Bronchial epithelial cell (primary cell): Measurements from ENCODE around the gene FNDC3B. TPM values are rescaled to one million over a fixed set of nuclear protein-coding genes. Genes with fewer than 3 reads are reported as not detected.

Source experiments
- DNase-seq: peaks from one replicate; pipeline ENCODE4 v3.0.0-alpha.2; 2010; ENCODE audit warnings: low read depth
- FAIRE-seq: peaks from 2 replicates; lab custom pipeline; 2011; peaks lifted over from hg19 to GRCh38; lab: Jason Lieb, UNC
- H3K27me3 ChIP-seq: 2 replicates; pipeline ENCODE4 v1.5.1; 2011; ENCODE audit warnings: low read length; ENCODE audit not compliant: control insufficient read depth, insufficient read depth
- H3K36me3 ChIP-seq: 2 replicates; pipeline ENCODE4 v1.5.1; 2011; ENCODE audit warnings: low read length; ENCODE audit not compliant: control insufficient read depth, insufficient read depth
- H3K4me3 ChIP-seq: 2 replicates; pipeline ENCODE4 v1.5.1; 2011; ENCODE audit warnings: mild to moderate bottlenecking, low read depth, low read length, control low read depth
- CTCF ChIP-seq: IDR thresholded peaks from 2 replicates; pipeline ENCODE4 v1.5.1; 2011; ENCODE audit warnings: mild to moderate bottlenecking, moderate library complexity, low read length, control low read depth, inconsistent platforms; ENCODE audit not compliant: insufficient read depth, severe bottlenecking
- total RNA-seq: library from RNA; depleted of rRNA; stranded (reverse); fragments of >200 nt; gene quantifications from 2 replicates; pipeline ENCODE4 v1.2.1, GENCODE V29; 2014

The FNDC3B gene
- total RNA-seq, 1 donor from 2014 or later = 39.2 TPM

GRCh38 chr3:172120912-172121311 lies 81.5 kb downstream of the FNDC3B start:
- FAIRE-seq (no peak), DNase-seq (no peak)
- TF ChIP-seq CTCF = no peak
- Histone ChIP-seq H3K27me3 (no peaks in the 10 kb centered on the region), H3K4me3 (no peak overlapping the region), H3K36me3 (peaks cover 3% of the 10 kb centered on the region)

GRCh38 chr3:172121981-172122380 lies 82.6 kb downstream of the FNDC3B start:
- DNase-seq (no peak), FAIRE-seq (no peak)
- Histone ChIP-seq H3K36me3 (peaks cover 3% of the 10 kb centered on the region), H3K4me3 (no peak overlapping the region), H3K27me3 (no peaks in the 10 kb centered on the region)
- TF ChIP-seq CTCF = no peak

- H3K27me3 ChIP-seq = no peaks in the 10 kb centered on the region
- H3K4me3 ChIP-seq = no peak overlapping the region
- DNase-seq (no peak), FAIRE-seq (no peak)
- H3K36me3 ChIP-seq = peaks cover 3% of the 10 kb centered on the region
- TF ChIP-seq CTCF = no peak
Observed at GRCh38 chr3:172124271-172124670, 84.9 kb downstream of the FNDC3B start.

- Histone ChIP-seq H3K27me3 (no peaks in the 10 kb centered on the region), H3K4me3 (no peak overlapping the region), H3K36me3 (peaks cover 2% of the 10 kb centered on the region)
- DNase-seq (no peak), FAIRE-seq (no peak)
- no peak for TF ChIP-seq CTCF
Observed at GRCh38 chr3:172125053-172125452, 85.7 kb downstream of the FNDC3B start.

- no peak for DNase-seq
- Histone ChIP-seq H3K4me3 (no peak overlapping the region), H3K27me3 (no peaks in the 10 kb centered on the region), H3K36me3 (peaks cover 2% of the 10 kb centered on the region)
- no peak for FAIRE-seq
- TF ChIP-seq CTCF = no peak
Observed at GRCh38 chr3:172125963-172126457, 86.6 kb downstream of the FNDC3B start.

GRCh38 chr3:172126741-172127140 lies 87.4 kb downstream of the FNDC3B start:
- Histone ChIP-seq H3K4me3 (no peak overlapping the region), H3K36me3 (peaks cover 2% of the 10 kb centered on the region), H3K27me3 (no peaks in the 10 kb centered on the region)
- FAIRE-seq (no peak), DNase-seq (no peak)
- TF ChIP-seq CTCF = no peak
